HCEC 1CT (cell line): Measurements from ENCODE around the gene ABCA2.

Source experiments
- DNase-seq: peaks from one replicate; pipeline ENCODE4 v3.0.0-alpha.2; 2017

The ABCA2 gene

DNA sequence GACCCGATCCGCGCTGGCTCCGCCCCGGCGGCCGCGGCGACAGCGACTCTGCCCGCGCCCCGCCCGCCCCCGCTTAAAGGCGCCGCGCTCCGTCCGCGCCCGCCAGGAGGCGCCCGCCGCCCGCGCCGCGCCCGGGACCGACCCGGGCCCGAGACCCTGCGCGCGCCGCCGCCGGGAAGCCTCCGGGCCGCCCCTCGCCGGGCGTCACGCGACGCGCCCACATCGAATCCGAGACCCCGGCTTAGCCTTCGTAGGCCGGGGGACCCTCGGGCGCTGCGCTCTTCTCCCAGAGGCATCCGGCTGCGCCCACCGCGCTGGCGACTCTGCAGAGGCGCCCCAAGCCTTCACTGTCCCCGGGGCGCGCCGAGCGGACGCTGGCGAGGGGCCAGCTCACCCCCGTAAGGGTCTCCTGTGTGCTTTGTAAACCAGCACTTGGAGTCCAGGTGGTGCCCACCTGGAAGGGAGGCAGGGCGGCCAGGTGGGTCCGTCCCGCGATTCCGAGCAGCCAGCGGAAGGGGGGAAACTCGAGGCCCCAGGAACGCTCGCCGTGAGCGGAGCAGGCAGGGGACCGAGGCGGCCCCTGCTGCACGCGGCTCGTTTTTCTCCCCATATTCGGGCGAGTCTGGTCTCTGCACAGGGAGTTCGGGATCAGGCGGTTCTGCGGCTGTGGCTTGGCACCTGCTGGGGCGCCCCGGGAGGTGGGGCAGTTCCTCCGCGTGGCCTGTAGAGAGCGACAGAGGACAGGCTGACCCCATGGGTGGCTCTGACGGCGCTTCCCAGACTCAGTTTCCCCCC is 423 bp upstream of the ABCA2 start:
- DNase-seq, result peak; percentile 21

DNA sequence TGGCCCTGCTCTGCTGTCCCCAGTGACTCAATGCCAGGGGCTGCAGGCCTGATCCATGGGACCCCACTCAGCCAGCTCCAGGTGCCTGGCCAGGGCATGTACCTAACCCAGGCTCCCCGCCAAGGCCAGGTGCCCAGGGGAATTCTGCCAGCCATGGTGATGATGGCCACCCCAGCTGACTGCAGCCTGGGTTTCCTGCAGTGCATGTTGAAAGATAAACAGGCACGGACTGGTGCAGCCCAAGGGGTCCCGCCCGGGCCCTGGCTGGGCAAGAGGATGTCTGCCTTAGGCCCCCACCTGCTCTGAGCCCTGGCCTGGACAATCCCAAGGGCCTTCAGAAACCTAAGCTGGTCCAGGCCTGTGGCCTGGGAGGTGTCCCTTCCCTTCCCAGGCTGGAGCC is 1.2 kb downstream of the ABCA2 start:
- no peak for DNase-seq

DNA sequence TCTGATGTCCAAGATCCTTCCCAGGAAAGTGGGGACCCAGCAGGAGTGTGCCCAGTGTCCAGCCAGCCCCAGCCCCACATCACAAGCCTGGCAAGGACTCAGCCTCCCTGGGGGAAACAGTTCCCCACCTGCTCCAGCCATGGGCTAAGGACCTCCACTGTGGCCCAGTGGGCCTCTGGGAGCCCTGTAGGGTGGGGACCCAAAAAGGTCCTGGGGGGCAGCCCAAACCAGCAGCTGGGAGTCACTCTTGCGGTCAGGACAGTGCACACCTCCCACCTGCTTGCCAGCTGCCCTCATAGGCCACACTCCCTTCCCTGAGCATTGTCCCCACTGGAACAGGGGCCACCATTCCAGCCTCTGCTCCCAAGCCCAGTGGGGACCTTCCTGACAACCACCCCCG is 1.7 kb downstream of the ABCA2 start:
- DNase-seq, result no peak

DNA sequence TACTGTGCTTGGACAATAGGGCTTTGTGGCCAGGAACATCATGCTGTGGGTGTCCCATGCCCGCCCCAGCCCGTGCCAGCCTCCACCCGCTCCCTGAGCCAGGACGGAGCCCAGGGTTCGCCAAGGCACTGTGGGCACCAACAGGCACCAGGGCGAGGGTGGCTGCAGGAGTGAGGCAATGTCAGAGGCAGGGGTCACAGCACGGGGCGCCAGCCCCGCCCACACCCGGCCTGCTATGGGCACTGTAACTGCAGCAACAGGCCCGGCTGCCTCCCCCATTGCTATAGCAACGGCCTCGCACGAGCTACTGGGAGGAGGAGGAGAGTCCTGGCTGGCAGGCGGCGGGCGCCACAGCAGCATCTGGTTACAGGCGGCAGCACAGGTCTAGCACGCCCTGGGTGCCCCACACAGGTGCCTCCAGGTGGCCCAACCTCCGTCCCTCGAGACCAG is 2.5 kb downstream of the ABCA2 start:
- no peak for DNase-seq

DNA sequence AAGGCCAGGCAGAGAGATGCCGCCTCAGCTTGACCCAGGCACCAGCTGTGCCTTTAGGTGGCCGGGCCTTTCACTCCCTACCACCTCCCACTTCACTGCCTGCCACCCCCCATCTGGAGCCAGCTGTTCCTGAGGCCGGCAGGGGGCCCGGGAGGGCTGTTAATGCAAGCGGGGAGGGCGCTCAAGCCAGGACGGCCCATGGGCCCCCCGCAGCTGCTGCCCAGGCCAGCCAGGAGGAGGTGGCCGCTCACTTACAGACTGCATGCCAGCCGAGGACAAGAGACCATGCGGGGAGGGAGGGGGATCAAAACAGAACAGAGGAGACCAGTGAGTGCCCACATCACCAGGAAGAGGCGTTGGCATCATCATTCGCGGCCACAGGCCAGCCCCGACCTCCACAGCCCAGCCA is 4.5 kb downstream of the ABCA2 start:
- no peak for DNase-seq

DNA sequence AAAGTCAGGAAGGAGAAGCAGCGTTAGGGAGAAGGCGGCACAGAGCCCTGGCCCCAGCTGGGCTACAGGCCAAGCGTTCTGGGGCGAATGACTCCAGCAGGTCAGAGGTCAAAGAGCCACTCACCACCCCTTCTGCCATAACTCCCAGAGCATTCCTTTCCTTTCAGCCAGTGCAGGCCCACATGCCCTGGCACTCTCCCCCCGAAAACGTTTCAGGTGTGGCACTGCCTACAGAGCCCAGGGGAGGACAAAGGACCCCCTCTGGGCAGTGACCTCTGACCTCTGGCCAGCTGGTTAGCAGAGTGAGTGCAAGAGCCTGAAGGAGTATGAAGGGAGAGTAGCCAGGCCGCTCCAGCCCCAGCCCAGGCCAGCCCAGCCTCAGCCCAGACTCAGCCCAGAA is 4.9 kb downstream of the ABCA2 start:
- DNase-seq, result no peak

DNA sequence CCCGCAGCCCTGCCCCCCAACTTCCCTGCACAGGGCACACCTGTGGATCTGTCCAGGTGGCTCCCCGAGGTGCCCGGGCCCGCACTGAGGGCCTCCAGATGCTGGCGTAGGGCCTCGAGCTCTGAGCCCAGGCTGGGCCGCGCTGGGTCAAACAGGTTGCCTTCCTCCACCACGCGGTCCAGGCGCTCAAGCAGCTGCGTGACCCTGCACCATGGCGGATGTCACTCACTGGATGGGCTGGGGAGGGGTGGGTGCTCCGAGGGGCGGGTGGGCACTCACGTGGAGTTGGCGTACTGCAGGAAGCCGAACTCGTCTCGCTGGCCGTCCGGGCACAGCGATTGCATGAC is 5.4 kb downstream of the ABCA2 start:
- DNase-seq, result no peak

DNA sequence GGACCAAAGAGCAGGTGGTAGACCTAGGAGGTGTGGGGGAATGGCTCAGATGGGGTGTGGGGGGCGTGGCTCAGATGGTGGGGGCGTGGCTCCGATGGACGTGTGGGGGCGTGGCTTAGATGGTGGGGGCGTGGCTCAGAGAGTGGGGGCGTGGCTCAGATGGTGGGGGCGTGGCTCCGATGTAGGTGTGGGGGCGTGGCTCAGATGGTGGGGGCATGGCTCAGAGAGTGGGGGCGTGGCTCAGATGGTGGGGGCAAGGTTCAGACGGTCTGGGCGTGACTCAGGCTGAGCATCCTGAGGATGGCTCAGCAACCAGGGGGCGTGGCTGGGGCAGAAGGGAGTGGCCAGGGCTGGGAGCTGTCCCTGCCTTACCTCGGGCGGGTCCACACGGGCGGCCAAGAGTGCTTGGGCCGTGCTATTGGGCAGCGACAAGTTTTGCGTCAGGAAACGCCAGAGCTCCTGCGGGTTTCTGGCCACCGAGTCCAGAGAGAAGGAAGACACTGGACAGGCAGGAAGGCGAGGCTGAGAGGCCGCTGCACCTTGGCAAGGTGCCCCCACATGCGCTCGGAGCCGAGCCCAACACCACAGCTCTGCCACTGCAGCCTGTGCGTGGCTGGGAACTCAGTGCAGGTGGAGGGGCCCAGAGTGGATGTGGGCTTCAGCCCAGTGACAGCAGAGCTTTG is 5.9 kb downstream of the ABCA2 start:
- peak; percentile 71 for DNase-seq

DNA sequence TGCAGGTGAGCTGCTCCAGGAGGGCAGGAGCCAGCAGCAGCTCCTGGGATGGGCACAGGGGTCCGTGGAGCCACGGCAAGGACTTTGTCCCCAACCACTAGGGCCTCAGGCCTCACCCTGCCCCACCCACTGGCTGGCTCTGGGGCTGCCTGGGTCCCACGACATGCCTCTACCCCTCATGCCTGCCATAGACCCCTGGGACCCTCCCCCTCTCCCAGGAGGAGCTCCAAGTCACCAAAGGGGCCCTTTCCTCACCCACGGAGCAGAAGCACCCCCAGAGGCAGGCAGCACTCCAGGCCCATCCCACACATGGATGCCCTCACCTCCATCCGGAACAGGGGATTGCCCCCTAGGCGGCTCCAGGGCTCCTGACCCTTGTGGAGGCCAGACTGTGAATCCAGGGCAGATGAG is 6.5 kb downstream of the ABCA2 start:
- no peak for DNase-seq

DNA sequence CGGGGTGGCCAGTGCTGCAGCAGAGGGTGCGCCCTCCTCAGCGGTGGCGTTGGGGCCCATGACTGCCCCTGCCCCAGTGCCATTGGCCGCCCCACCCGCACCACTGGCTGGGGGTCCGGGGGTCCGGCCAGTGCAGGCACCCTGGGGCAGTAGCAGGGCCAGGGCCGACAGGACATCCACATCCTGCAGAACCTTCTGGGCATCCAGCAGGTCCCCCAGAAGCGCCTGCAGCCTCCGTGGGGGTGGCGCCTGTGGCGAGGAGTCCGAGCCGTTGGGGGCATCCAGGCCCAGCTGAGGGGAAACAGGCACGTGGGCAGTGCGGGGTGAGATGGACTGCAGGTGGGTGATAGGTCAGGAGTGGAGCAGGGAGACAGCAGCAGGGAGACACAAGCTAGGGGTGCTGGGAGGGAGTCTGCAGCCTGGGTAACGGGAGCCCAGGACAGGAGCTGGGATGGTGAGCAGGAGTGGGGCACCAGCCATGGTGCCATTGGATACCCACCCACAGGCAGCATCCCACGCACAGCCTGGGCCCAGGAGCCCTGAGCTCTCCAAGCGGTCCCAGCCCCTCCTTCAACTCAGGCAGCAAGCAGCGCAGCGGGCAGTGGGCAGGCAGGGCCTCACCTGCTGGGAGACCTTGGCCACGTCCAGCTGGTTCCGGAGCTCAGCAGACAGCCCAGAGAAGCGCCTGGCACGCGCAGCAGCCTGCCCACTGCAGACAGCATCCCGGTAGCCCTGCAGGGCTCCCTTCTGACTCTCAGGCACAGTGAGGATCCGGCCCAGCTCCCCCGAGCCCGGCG is 7.1 kb downstream of the ABCA2 start:
- no peak for DNase-seq

DNA sequence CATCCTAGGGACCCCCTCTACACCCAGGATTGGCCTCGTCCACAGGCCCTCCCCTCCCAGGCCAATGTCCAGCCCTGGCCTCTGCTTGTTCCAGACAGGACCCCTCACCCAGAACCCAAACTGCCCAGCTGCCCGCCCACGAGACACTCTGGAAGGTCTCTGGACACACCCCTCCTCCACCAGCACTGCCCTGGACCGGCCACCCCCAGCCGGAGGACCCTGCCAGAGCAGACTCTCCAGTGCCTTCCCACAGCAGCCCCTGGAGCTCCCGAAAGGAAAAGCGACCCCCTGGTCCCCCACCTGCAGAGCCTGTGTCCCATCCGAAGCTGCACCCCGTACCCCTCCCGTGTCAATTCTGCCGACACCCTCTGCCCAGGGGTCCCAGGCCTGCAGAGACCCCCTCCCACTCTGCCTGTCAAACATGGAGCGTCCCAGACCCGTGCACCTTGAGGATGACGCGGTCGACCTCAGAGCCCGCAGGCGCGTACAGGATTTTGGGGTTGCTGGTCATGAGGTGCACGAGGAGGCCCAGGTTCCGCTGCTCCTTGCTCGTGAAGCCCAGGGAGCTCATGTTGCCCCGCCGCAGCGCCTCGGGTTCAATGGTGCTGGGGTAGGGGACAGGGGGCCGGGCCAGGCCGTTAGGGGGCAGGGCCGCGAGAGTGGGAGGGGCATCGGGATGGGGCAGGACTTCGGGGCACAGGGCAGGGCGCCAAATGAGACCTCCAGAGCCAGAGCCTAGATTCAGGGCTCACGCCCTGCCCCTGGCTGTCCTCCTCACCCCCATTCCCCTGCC is 8.0 kb downstream of the ABCA2 start:
- DNase-seq, result no peak

DNA sequence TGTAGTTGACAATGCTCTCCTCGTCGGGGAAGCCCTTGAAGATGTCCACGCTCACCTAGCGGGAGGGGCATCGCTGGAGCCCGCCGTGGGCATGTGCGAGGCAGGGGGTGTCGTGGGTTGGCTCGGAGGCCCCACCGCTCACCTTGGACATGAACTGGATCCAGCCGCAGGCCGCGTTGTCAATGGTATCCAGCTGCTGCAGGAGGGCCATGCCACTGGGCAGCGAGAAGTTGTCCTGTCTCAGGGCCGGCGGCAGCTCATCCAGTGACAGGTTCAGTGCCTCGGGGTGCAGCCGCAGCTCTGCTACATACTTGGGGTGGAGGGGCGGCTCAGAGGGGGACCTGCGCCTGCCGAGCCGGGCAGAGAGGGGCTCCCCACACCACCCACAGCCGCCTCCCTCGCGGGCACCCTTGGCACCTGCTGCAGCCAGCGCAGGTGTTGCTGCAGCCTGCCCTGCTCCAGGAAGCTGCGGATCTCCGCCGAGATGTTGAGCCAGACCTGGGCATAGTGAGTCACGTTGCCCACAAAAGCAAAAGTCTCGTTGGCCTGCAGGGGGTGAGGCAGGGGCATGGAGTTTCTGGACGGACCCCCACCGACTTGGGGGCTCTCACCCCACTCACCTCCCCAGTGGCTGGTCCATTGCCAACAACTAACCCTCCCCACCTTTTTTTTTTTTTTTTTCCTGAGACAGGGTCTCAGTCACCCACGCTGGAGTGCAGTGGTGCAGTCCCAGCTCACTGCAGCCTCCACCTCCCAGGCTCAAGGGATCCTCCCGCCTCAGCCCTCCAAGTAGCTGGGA is 9.1 kb downstream of the ABCA2 start:
- DNase-seq, result no peak

DNA sequence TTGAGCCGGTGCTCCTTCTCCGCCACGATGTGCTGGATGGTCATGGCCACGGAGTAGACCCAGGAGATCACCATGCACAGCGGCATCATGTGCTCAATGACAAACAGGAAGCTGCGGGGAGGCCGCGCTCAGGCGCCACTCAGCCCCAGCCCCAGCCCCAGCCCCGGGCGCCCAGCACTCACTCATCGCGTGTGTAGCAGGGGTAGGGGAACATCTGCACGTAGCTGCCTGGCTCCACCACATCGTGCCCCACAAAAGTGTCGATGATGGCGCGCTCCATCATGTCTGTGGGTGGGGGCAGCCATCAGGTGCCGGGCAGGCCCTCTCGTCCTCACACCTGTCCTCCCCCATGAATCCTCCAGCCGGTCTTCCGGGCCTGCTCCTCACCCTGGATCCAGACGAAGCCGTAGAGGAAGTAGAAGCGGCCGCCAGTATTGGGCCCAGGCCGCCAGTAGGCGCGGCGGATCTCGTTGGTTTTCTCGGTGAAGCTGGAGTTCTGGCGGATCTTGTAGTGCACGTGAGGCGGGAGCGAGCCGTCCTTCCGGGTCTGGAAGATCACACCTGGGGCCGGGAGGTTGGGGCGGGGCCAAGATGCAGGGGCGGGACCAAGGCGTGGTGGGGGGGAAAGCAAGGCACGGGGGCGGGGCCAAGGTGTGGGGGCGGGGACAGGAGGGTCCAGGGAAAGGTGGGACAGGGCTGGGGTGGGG is 10.1 kb downstream of the ABCA2 start:
- DNase-seq, result no peak

DNA sequence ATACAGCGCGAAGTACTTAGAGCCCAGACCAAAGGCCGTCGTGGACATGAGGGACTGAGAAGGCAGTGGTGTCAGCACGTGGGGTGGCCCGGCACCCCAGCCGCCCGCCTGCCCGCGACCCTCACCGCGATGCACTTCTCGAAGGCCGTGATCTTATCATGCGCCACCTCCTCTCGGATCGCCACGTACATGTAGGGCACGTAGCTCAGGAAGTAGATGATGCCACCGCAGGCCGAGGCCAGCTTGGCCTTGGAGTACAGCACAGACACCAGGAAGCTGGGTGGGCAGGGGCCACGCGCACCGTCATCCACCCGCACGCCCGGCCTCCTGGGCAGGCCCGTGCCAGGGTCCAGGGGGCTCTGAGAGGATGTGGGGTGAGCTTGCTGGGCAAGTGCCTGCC is 11.0 kb downstream of the ABCA2 start:
- DNase-seq, result no peak

DNA sequence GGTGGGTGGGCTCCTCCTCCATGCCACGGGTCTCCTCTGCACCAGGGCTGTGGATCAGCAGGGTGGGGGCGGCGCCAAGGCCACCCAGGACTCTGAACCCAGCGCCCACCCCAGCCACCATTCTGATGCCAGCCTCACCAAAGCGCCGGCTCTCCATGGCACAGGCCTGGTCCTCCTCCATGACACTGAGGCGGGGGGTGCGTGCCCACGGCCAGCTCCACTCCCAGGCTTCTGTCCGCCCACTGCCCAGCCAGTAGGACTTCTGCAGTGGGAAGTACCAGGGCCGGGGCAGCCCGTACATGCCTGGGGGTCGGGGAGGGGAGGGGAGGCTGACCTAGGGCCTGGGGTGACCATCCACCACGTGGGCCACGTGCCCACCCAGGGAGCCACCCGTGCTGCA is 11.6 kb downstream of the ABCA2 start:
- DNase-seq, result no peak

DNA sequence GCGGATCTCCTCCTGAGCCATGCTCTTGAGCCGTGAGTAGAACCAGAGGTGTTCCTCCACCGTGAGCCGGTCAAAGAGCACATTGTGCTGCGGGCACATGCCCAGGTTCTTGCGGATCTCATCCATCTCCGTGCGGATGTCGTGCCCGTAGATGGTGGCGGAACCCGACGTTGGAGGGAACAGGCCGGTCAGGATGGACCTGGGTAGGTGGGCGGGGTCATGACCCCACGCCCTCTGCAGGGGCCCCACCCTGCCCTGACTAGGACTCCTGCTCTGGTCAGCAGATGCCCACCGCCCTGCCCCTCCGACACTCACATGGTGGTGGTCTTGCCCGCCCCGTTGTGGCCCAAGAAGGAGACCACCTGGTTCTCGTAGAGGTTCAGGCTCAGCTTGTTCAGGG is 12.1 kb downstream of the ABCA2 start:
- DNase-seq, result no peak

DNA sequence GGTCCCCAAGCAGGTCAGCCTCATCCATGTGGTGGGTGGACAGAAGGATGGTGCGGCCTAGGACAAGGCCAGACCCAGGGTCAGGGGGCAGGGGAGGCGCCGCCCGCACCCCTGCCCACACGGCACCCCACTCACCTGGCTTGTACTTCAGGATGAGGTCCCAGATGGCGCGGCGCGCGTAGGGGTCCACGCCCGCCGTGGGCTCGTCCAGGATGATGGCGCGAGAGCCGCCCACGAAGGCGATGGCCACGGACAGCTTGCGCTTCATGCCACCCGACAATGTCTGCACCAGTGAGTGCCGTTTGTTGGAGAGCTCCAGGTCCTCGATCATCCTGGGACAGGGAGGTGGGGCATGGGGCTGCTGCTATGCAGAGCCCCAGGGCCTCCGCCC is 12.5 kb downstream of the ABCA2 start:
- DNase-seq, result no peak

DNA sequence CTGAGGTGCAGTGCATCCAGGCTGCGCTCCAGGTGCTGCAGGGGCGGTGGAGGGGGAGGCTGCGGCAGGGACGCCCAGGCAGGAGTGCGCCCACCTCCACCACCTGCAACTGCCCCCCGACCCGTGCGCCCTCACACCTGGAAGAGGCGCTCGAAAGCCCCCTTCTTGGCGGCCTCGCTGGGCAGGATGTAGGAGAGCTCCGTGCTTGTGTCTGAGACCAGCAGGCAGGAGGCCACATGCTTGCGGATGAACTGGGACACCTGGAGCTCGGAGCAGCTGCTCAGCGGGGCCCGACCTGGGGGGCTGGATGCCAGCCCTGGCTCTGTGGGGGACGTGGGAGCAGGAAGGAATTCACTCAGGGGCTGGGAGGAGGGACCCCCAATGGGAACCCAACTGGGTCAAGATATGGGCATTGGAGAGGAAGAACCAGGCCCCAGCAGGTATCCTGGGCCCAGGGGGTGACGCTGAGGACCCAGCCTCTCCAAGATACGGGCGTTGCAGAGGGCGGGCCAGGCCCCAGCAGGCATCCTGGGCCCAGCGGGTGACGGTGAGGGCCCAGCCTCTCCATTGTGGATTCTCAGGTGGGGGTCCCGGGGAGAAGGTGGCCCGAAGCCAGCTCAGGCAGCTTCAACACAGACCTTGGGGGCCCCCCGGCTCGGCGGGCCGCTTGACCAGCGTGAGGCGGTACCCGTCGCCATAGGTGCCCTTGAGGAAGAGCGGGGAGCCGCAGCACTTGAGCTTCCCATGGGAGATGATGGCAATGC is 13.1 kb downstream of the ABCA2 start:
- no peak for DNase-seq

DNA sequence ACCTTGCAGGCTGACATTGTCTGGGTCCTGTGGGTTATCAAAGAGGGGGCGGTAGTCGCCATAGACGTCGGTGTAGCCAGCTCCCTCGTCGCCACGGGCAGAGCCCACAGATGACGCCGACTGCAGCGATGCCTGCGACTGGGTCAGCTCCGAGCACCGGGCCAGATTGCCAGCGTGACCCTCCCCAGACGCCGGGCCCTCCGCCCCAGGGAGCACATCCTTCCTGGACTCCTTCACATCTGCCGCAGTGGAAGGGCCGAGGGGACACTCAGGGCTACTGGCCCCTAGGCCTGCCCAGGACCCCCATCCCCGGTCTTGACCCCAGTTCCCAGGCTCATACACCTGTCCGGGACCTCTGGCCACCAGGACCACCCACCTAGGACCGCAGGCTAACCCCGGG is 13.9 kb downstream of the ABCA2 start:
- DNase-seq, result no peak

DNA sequence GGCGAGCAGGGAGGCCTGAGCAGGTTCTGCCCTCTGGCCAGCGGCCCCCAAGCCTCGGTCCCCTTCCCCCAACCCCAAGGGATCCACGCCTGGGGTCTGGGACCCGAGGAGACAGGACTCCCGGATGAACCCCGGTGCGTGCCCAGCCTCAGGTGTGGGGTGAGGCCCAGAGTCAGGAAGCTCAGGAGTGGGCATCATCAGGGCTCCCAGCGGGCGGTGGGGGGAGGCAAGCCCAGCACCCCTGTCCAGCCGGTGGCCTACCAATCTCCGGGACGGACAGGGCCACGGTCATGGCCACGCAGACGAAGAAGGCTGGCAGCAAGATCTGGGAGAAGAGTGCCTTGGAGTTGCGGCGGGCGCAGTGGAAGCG is 14.5 kb downstream of the ABCA2 start:
- DNase-seq, result no peak
